ENCODE measurements around the gene RYR1. TPM values are rescaled to one million over a fixed set of nuclear protein-coding genes. Genes with fewer than 3 reads are reported as not detected.
"Not testable (repeated sequence)": the region's sequence is repeated elsewhere in the genome, so short reads cannot be mapped to it uniquely, and the experiment has no call there.

The RYR1 gene
- total RNA-seq, 1 donor from 2014 or later: 0.12 TPM

DNA sequence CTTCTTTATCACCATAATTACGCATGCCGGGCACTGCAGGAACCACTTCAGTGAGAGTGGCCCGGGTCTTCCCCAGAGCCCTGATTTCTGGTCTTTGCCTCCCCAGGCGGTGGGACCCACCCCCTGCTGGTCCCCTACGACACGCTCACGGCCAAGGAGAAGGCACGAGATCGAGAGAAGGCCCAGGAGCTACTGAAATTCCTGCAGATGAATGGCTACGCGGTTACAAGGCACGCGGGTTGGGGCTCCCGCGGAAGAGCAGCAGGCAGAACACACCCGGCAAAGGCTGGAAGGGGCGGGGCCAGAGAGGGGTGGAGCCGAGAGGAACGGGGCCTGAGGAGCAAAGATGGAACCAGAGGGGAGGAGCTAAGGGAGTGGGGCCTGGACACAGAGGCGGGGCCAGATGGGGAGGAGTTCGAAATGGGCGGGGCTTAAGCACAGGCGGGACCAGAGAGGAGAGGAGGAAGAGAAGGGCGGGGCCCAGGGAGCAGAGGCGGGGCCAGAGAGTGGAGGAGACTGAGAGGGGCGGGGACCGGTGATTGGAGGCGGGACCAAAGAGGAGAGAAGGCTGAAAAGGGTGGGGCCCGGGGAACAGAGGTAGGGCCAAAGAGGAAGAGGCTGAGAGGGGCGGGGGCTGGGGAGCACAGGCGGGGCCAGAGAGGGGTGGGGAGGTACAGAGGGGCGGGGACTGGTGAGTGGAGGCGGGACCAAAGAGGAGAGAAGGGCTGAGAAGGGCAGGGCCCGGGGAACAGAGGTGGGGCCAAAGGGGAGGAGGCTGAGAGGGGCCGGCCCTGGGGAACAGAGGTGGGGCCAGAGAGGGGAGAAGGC, 73.4 kb downstream of the RYR1 start:
- TF ChIP-seq, protein P1, sequence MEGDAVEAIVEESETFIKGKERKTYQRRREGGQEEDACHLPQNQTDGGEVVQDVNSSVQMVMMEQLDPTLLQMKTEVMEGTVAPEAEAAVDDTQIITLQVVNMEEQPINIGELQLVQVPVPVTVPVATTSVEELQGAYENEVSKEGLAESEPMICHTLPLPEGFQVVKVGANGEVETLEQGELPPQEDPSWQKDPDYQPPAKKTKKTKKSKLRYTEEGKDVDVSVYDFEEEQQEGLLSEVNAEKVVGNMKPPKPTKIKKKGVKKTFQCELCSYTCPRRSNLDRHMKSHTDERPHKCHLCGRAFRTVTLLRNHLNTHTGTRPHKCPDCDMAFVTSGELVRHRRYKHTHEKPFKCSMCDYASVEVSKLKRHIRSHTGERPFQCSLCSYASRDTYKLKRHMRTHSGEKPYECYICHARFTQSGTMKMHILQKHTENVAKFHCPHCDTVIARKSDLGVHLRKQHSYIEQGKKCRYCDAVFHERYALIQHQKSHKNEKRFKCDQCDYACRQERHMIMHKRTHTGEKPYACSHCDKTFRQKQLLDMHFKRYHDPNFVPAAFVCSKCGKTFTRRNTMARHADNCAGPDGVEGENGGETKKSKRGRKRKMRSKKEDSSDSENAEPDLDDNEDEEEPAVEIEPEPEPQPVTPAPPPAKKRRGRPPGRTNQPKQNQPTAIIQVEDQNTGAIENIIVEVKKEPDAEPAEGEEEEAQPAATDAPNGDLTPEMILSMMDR (conservative IDR thresholded peaks at IDR 0.05; ENCODE audit: low read depth, low read length): no peak
- DNase-seq (ENCODE audit: low read depth): no peak
- H3K4me3 ChIP-seq (ENCODE audit: low read depth, low read length): no peak overlapping the region

DNA sequence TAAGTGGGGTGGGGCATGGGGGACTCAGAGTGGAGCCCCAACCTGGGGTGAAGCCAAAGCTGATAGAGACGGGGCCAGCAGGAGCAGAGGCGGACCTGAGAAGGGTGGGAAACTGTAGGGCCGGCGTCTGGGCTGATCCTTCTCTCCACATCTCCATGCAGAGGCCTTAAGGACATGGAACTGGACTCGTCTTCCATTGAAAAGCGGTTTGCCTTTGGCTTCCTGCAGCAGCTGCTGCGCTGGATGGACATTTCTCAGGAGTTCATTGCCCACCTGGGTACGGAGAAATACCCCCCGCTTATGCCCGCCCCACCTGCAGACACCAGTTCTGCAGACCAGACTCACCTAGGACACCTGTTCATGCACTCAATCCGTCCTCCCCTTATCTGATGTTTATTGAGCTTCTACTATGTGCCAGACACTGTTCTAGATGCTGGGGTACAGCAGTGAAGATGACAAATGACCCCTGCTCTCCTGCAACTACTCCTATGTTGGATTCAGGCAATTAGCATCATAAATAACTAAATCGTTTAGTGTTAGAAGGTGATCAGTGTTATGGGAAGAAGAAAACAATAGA, 74.1 kb downstream of the RYR1 start:
- no peak overlapping the region for H3K4me3 ChIP-seq (ENCODE audit: low read depth, low read length)
- no peak for DNase-seq (ENCODE audit: low read depth)
- TF ChIP-seq, protein P1 (conservative IDR thresholded peaks at IDR 0.05; ENCODE audit: low read depth, low read length): no peak

DNA sequence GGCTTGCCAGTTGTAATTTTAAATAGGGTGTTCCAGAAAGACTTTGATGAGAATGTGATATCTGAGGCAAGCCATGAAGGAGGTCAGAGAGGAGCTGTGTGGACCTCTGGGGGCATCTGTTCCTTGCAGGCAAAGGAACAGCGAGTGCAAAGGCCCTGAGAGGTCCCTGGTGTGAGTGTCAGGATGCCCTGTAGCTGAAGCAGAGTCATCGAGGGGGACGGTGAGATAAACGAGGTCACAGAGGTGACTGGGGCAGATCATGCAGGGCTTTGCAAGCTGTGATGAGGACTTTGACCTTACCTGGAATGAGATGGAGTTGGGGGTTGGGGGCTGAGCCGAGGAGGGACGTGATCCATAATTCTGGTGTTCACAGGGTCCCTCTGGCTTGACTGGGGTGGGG, 75.0 kb downstream of the RYR1 start:
- no peak for DNase-seq (ENCODE audit: low read depth)
- TF ChIP-seq, protein P1 (conservative IDR thresholded peaks at IDR 0.05; ENCODE audit: low read depth, low read length): no peak
- H3K4me3 ChIP-seq (ENCODE audit: low read depth, low read length): no peak overlapping the region

DNA sequence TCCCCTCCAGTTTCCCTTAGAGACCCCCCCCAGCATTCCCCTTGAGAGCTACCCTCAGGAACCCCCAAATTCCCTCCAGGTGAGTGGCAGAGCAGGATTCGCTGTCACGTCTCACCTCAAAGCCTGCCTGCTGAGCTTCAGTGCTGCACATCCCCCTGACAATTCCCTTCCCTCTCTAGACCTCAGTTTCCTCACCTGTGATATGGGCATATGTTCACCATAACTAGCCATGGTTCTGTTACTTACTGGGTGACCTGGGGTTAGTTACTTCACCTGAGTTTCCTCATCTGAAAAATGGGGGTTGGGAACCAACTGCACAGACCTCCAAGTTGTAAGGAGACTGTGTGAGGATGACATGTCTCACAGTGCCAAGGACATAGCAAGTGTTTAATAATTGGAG, 75.5 kb downstream of the RYR1 start:
- no peak for DNase-seq (ENCODE audit: low read depth)
- TF ChIP-seq, protein P1 (conservative IDR thresholded peaks at IDR 0.05; ENCODE audit: low read depth, low read length): no peak
- H3K4me3 ChIP-seq (ENCODE audit: low read depth, low read length): no peak overlapping the region

DNA sequence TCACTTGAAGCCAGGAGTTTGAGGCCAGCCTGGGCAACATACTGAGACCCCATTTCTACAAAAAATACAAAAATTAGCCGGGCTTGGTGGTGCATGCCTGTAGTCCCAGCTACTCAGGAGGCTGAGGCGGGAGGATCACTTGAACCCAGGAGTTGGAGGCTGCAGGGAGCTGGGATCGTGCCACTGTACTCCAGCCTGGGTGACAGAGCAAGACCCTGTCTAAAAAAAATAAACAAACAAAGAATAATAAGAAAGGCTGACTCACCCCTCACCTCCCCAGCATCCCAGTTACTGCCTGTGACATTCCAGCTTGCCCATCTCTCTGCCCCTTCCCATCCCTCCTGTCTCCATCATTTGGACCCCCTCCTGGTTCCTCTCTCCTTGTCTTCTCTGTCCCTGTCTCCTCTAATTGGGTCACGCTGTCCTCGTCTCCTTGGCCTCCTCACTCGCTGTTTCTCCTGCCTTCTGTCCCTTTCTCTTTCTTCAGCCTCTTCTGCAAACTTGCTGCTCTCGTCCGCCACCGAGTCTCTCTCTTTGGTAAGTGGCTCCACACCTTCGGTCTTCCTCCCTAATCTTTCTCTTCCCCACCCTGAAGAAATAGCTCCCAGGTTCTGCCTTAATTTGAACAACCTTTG, 77.7 kb downstream of the RYR1 start:
- no peak overlapping the region for H3K4me3 ChIP-seq (ENCODE audit: low read depth, low read length)
- TF ChIP-seq, protein P1 (conservative IDR thresholded peaks at IDR 0.05; ENCODE audit: low read depth, low read length): no peak
- DNase-seq (ENCODE audit: low read depth): no peak

DNA sequence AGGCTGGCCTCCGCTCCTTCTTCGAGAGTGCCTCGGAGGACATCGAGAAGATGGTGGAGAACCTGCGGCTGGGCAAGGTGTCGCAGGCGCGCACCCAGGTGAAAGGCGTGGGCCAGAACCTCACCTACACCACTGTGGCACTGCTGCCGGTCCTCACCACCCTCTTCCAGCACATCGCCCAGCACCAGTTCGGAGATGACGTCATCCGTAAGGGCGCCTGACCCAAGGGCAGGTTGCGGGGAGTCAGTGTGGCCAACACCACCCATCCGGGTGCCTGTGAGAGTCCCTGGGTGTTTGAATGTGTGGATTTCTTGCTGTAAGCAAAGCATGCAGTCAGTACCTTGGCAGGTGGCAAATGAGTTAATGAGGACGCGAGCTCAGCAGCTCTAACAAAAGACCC, 78.8 kb downstream of the RYR1 start:
- no peak overlapping the region for H3K4me3 ChIP-seq (ENCODE audit: low read depth, low read length)
- TF ChIP-seq, protein P1 (conservative IDR thresholded peaks at IDR 0.05; ENCODE audit: low read depth, low read length): no peak
- no peak for DNase-seq (ENCODE audit: low read depth)

DNA sequence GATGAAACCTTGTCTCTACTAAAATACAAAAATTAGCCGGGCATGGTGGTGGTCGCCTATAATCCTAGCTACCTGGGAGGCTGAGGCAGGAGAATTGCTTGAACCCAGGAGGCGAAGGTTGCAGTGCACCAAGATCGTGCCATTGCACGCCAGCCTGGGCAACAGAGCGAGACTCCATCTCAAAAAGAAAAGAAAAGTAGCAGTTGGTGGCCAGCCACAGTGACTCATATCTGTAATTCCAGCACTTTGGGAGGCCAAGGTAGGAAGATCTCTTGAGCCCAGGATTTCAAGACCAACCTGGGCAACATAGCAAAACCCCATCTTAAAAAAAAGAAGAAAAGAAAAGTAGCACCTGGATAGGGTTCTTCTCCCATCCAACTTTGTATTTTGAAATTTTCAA, 79.7 kb downstream of the RYR1 start:
- DNase-seq (ENCODE audit: low read depth); H3K4me3 ChIP-seq (ENCODE audit: low read depth, low read length): not testable (repeated sequence)

Measured in epithelial cell of proximal tubule (primary cell).